ENCODE data around the gene HYAL3. TPM values are rescaled to one million over a fixed set of nuclear protein-coding genes. Genes with fewer than 3 reads are reported as not detected.

The HYAL3 gene
- total RNA-seq, 2 experiments from 2014 or later, result 3.3 to 4.1 TPM

- TF ChIP-seq, protein P1, sequence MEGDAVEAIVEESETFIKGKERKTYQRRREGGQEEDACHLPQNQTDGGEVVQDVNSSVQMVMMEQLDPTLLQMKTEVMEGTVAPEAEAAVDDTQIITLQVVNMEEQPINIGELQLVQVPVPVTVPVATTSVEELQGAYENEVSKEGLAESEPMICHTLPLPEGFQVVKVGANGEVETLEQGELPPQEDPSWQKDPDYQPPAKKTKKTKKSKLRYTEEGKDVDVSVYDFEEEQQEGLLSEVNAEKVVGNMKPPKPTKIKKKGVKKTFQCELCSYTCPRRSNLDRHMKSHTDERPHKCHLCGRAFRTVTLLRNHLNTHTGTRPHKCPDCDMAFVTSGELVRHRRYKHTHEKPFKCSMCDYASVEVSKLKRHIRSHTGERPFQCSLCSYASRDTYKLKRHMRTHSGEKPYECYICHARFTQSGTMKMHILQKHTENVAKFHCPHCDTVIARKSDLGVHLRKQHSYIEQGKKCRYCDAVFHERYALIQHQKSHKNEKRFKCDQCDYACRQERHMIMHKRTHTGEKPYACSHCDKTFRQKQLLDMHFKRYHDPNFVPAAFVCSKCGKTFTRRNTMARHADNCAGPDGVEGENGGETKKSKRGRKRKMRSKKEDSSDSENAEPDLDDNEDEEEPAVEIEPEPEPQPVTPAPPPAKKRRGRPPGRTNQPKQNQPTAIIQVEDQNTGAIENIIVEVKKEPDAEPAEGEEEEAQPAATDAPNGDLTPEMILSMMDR (IDR thresholded peaks at IDR 0.05), result no peak
- CTCF ChIA-PET, result interaction anchor here (0.8 to 1.9 kb wide), 14 partner anchors 9 to 105 kb away, joined by 3 to 8 read pairs (median 4); partner anchors contain the start of genes LSMEM2, RASSF1 and TUSC2
- no peaks in the 10 kb centered on the region for H3K9me3 Mint-ChIP-seq
- peak overlapping the region; percentile 99 for H3K4me3 Mint-ChIP-seq
- peaks cover 1% of the 10 kb centered on the region for H3K36me3 Mint-ChIP-seq (ENCODE audit: low read depth)
- H3K27ac Mint-ChIP-seq, result peak overlapping the region; percentile 98
- ATAC-seq (no peak), DNase-seq (peak; percentile 42)
- intact Hi-C loops (cut with micrococcal nuclease), result no loop called here
- POLR2A ChIA-PET, result interaction anchor here (0.6 to 3.1 kb wide), 11 partner anchors 10 to 370 kb away, joined by 3 to 14 read pairs (median 3); partner anchors contain the start of genes CYB561D2, MON1A, NPRL2 and RASSF1
- no peaks in the 10 kb centered on the region for H3K27me3 Mint-ChIP-seq
- H3K4me1 Mint-ChIP-seq (ENCODE audit: low read depth), result peaks cover 23% of the 10 kb centered on the region
Measured at GRCh38 chr3:50299929-50300680, 900 bp upstream of the HYAL3 start.

DNA sequence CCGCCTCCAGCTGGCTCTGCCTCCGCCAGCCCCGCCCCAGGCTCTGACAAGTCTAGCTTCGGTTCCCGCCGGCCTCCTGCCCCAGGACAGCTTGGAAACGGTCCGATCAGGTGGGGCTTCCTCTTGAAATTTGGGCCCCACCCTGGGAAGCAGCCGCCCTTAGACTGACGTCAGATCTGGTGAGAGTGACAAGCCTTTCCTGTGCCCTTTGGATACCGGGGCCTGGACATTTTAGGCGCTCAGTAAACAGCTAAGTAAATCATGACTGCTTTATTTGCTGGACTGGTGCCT lies 378 bp upstream of the HYAL3 start:
- ATAC-seq (no peak), DNase-seq (no peak)
- Mint-ChIP-seq H3K4me3 (peak overlapping the region; percentile 99), H3K27ac (peak overlapping the region; percentile 98), H3K9me3 (no peaks in the 10 kb centered on the region), H3K36me3 (ENCODE audit: low read depth) (peaks cover 1% of the 10 kb centered on the region), H3K4me1 (ENCODE audit: low read depth) (peaks cover 19% of the 10 kb centered on the region), H3K27me3 (no peaks in the 10 kb centered on the region)
- POLR2A ChIA-PET, result interaction anchor here (0.6 to 3.1 kb wide), 15 partner anchors 10 to 370 kb away, joined by 3 to 14 read pairs (median 3); partner anchors contain the start of genes CYB561D2, LSMEM2, MON1A and NPRL2
- CTCF ChIA-PET, result interaction anchor here (0.8 to 1.9 kb wide), 15 partner anchors 9 to 105 kb away, joined by 3 to 8 read pairs (median 4); partner anchors contain the start of genes LSMEM2, RASSF1 and TUSC2
- intact Hi-C loops (cut with micrococcal nuclease), result no loop called here
- TF ChIP-seq, protein P1 (IDR thresholded peaks at IDR 0.05), result no peak

DNA sequence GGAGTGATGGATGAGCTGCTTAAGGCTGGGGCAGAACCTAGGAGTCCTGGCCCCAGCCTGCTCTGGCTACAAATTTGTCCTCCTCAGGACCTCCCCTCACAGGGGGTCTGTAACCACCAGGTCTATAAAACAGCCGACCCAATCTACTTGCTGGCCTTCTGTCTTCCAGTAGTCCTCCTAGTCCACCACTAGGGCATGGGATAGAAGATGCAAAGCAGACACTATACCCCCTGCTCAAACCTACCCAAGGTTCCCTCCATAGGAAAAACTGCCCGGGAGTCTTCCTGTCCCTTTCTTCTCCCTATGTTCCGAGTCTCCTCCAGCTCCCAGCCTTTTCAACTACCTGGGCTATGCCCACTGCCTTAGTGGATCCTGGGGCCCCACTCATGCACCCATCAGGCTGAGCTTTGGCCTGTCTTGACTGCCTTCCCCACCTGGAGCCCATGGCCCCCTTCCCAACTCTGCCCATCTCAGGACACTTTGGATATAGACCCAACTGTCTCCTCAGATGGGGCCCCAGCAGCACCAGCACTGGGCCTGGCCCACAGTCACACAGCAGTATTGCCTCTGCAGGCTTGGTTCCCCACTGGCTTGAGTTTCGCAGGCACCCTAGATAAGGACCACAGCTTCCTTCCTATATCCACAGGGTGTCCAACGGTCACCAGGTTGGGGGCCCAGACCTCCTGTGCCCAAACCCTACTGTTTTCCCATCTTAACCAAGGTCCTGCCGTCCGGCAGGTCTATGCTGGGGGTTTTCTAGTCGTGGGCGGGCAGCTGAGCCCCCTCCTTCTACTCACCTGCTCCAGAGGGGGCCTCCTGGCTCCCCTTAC lies 1.1 kb downstream of the HYAL3 start:
- Mint-ChIP-seq H3K9me3 (no peaks in the 10 kb centered on the region), H3K4me3 (peak overlapping the region; percentile 99), H3K36me3 (ENCODE audit: low read depth) (peaks cover 1% of the 10 kb centered on the region), H3K4me1 (ENCODE audit: low read depth) (peaks cover 17% of the 10 kb centered on the region), H3K27me3 (no peaks in the 10 kb centered on the region), H3K27ac (peak overlapping the region; percentile 98)
- ATAC-seq (no peak), DNase-seq (no peak)
- TF ChIP-seq, protein P1 (IDR thresholded peaks at IDR 0.05), result no peak
- POLR2A ChIA-PET, result interaction anchor here (0.9 to 3.1 kb wide), 13 partner anchors 8 to 61 kb away, joined by 3 to 14 read pairs (median 6); partner anchors contain the start of genes CYB561D2, LSMEM2, NPRL2 and RASSF1
- intact Hi-C loops (cut with micrococcal nuclease), result no loop called here
- CTCF ChIA-PET, result interaction anchor here (0.6 to 1.9 kb wide), 9 partner anchors 9 to 55 kb away, joined by 3 to 8 read pairs (median 4); partner anchors contain the start of genes LSMEM2 and TUSC2

GRCh38 chr3:50297384-50297775 lies 1.8 kb downstream of the HYAL3 start:
- peak overlapping the region; percentile 99 for H3K4me3 Mint-ChIP-seq
- peaks cover 23% of the 10 kb centered on the region for H3K4me1 Mint-ChIP-seq (ENCODE audit: low read depth)
- CTCF ChIA-PET, result interaction anchor here (1.0 to 1.9 kb wide), 3 partner anchors 8 to 27 kb away, joined by 3 to 8 read pairs (median 4); no protein-coding TSS in a partner anchor
- ATAC-seq (no peak), DNase-seq (no peak)
- POLR2A ChIA-PET, result interaction anchor here (1.8 to 3.1 kb wide), 2 partner anchors 9 to 40 kb away, joined by 7 to 14 read pairs; no protein-coding TSS in a partner anchor
- no peaks in the 10 kb centered on the region for H3K9me3 Mint-ChIP-seq
- intact Hi-C loops (cut with micrococcal nuclease), result no loop called here
- TF ChIP-seq, protein P1 (IDR thresholded peaks at IDR 0.05), result no peak
- H3K27ac Mint-ChIP-seq, result no peak overlapping the region
- no peaks in the 10 kb centered on the region for H3K27me3 Mint-ChIP-seq
- peaks cover 1% of the 10 kb centered on the region for H3K36me3 Mint-ChIP-seq (ENCODE audit: low read depth)

Data from activated CD8-positive, alpha-beta T cell treated with anti-CD3 and anti-CD28 coated beads for 36 hours (primary cell).